ENCODE data around the gene CABP4. TPM values are rescaled to one million over a fixed set of nuclear protein-coding genes. Genes with fewer than 3 reads are reported as not detected.

CABP4 gene
- 1.2 and 3.1 TPM in 2 replicates for total RNA-seq (2014; rRNA removed)
- polyA plus RNA-seq (2012) = 2.2 TPM

- no peak for DNase-seq (ENCODE audit: low read depth)
These were observed at the start of gene CABP4 for GRCh38 chr11:67455054-67455453. Gene CABP4 (plus strand): TSS chr11:67455354. CDS start chr11:67455424, 70 bp downstream.

GRCh38 chr11:67405688-67406339 lies 49.3 kb upstream of the CABP4 start:
- no peak for DNase-seq (ENCODE audit: low read depth)

- no peak for DNase-seq (ENCODE audit: low read depth)
These were observed 48.7 kb upstream of the CABP4 start for GRCh38 chr11:67406420-67406968.

- DNase-seq (ENCODE audit: low read depth) = no peak
These were observed 48.0 kb upstream of the CABP4 start for GRCh38 chr11:67406969-67407687.

GRCh38 chr11:67407688-67408163 lies 47.4 kb upstream of the CABP4 start:
- DNase-seq (ENCODE audit: low read depth) = no peak

GRCh38 chr11:67408437-67409200 lies 46.5 kb upstream of the CABP4 start:
- no peak for DNase-seq (ENCODE audit: low read depth)

GRCh38 chr11:67409261-67409666 lies 45.9 kb upstream of the CABP4 start:
- DNase-seq (ENCODE audit: low read depth) = no peak

GRCh38 chr11:67409781-67410368 lies 45.3 kb upstream of the CABP4 start:
- no peak for DNase-seq (ENCODE audit: low read depth)

GRCh38 chr11:67410369-67410831 lies 44.8 kb upstream of the CABP4 start:
- DNase-seq (ENCODE audit: low read depth) = no peak

- DNase-seq (ENCODE audit: low read depth) = no peak
These were observed 44.0 kb upstream of the CABP4 start for GRCh38 chr11:67410984-67411784.

GRCh38 chr11:67411785-67412152 lies 43.4 kb upstream of the CABP4 start:
- DNase-seq (ENCODE audit: low read depth) = no peak

- peak; percentile 17 for DNase-seq (ENCODE audit: low read depth)
These were observed 42.5 kb upstream of the CABP4 start for GRCh38 chr11:67412495-67413179.

- no peak for DNase-seq (ENCODE audit: low read depth)
These were observed 41.8 kb upstream of the CABP4 start for GRCh38 chr11:67413266-67413849.

- no peak for DNase-seq (ENCODE audit: low read depth)
These were observed 39.5 kb upstream of the CABP4 start, which contains the start of gene CARNS1 for GRCh38 chr11:67415501-67416304. Gene CARNS1 (plus strand): TSS chr11:67415678. CDS start chr11:67416200, 522 bp downstream.

GRCh38 chr11:67416416-67417335 lies 38.5 kb upstream of the CABP4 start:
- peak; percentile 28 for DNase-seq (ENCODE audit: low read depth)

- DNase-seq (ENCODE audit: low read depth) = no peak
These were observed 37.7 kb upstream of the CABP4 start for GRCh38 chr11:67417425-67417824.

GRCh38 chr11:67418476-67419281 lies 36.5 kb upstream of the CABP4 start:
- peak; percentile 64 for DNase-seq (ENCODE audit: low read depth)
